ENCODE measurements around the gene EDN3.

DNA sequence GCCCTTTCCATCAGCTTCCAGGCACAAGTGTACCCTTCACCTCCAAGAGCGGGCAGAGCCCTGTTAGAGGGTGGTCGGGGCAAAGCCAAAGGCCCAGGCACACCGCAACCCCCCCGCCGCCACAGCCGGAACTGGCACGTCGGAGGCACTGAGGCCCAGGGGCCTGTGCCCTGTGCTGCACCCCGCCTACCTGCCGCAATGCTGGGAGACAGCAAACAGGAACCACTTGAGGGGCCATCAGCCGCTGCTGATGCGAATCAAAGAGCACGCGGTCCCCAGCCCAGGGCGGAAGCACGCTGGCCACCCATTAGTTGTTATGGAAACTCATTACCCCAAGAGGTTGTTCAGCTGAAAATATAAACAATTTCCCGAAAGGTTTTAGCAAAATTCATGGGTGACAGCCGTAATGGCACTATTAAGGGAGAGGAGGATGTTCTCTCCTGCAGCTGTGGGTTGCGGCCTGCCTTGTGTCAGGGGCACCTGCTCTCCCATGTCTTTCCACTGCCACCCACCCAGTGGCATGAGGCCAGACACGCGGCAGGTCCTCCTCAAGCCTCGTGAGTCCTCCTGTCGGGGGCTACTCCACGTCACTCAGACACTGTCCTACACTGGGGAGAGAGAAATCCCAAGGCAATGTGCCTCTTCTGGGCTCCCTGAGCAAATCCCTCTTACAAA lies 65.3 kb downstream of the EDN3 start:
- no peak for TF ChIP-seq GATA2 (IDR thresholded peaks at IDR 0.05; ENCODE audit: low read depth, low read length)
- no peak for TF ChIP-seq GATA3 (IDR thresholded peaks at IDR 0.05; ENCODE audit: low read depth, low read length)

Data from SH-SY5Y (cell line).